ENCODE measurements around the gene LAMB1.

Gene LAMB1

DNA sequence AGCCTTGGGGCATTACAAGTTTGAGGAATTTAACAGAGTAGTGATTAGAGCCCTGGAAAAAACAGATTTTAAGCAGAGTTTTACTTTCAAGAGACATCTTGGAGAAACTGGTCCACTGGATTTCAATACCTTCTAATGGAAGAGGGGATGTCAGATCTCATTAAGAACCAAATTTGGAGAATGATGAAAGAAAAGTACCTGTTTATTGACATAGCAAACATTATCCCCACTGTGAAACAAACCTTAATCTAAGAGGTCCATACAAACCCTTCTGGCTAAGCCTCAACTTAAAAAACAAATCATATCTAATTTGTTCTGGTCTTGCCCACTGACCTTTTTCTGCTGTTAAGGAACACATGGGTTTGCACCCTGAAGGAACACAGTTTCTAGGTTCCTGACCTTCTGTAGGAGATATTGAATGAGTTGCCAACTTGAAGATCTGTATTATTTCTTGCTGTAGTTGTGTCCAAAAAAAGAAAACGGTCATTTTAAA, 53.5 kb downstream of the LAMB1 start:
- Histone ChIP-seq H3K36me3 (ENCODE audit: control insufficient read depth in 2 of 2, insufficient read depth in 2 of 2, low read length in 2 of 2) (peaks cover 33 to 59% of the 10 kb centered on the region in 2 donors), H3K27ac (ENCODE audit: low read depth in 2 of 2, low read length in 2 of 2) (no peak overlapping the region), H3K4me1 (ENCODE audit: control insufficient read depth in 2 of 2, insufficient read depth in 2 of 2, low read length in 2 of 2) (no peaks in the 10 kb centered on the region), H3K27me3 (ENCODE audit: control insufficient read depth in 2 of 2, insufficient read depth in 2 of 2, low read length in 2 of 2) (no peaks in the 10 kb centered on the region), H3K9ac (ENCODE audit: low read depth in 1 of 2, low read length in 2 of 2) (no peak overlapping the region), H3K9me3 (ENCODE audit: control insufficient read depth in 2 of 2, low read length in 2 of 2) (no peaks in the 10 kb centered on the region), H3K4me3 (ENCODE audit: low read length in 2 of 2) (no peak overlapping the region)

DNA sequence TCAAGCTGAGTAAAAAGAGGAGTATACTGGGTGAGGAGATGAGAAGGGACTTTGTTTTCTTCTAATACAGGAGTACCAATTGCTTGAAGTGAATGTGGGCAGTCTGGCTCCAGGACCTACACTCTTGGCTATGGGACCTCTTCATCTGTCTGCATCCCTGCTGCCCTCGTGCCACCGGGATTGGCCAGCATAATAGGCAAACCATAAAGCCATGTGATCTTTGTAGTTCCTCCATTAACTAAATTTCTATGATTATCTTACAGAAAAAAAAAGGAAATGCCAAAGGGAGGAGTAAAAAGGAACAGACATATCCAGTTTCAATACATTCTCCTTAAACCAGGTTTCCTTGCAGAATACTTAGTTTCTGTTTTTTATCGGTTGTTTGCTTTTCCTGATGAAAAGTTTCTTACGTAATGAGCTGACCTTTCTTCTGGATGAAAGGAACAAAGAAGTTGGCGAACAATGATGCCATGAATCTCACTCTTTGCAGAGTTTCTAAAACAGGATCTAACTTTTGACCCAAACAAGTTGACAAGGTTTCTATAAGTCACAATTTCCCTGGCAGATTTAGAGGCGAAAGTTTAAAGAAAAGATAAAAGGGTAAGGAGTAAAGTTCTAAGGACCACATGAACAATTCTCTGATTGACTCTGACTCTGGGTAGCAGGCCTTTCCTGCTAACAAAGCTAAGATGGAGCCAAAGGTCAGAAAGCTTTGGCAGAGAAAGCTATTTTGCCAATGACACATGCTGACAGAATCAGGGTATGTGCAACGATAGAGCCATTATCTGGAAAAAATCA, 54.1 kb downstream of the LAMB1 start:
- no peak overlapping the region for H3K27ac ChIP-seq (ENCODE audit: low read depth in 2 of 2, low read length in 2 of 2)
- H3K4me1 ChIP-seq (ENCODE audit: control insufficient read depth in 2 of 2, insufficient read depth in 2 of 2, low read length in 2 of 2): no peaks in the 10 kb centered on the region
- H3K9me3 ChIP-seq (ENCODE audit: control insufficient read depth in 2 of 2, low read length in 2 of 2): no peaks in the 10 kb centered on the region
- no peaks in the 10 kb centered on the region for H3K27me3 ChIP-seq (ENCODE audit: control insufficient read depth in 2 of 2, insufficient read depth in 2 of 2, low read length in 2 of 2)
- H3K4me3 ChIP-seq (ENCODE audit: low read length in 2 of 2): no peak overlapping the region
- H3K36me3 ChIP-seq (ENCODE audit: control insufficient read depth in 2 of 2, insufficient read depth in 2 of 2, low read length in 2 of 2): peaks cover 33 to 63% of the 10 kb centered on the region in 2 donors
- H3K9ac ChIP-seq (ENCODE audit: low read depth in 1 of 2, low read length in 2 of 2): no peak overlapping the region

DNA sequence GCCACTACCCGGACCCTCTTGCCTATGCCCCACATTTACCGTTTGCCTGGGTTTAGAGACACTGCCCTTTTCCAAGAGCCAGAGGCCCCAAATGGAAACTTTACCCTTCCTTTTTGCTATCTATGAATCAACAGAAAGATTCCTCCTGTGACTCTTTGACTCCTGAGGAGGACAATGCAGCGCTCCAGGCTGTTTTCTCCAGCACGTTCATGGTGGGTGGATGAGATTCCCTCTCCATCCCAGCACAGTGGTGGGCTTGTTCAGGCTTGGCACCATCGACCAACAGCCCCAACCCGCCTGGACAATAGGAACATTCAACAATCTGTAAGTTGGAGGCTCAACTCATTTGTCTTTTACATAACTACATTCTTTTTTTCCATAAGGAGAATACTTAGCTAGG, 56.1 kb downstream of the LAMB1 start:
- H3K9ac ChIP-seq (ENCODE audit: low read depth in 1 of 2, low read length in 2 of 2): no peak overlapping the region
- no peaks in the 10 kb centered on the region for H3K9me3 ChIP-seq (ENCODE audit: control insufficient read depth in 2 of 2, low read length in 2 of 2)
- H3K27me3 ChIP-seq (ENCODE audit: control insufficient read depth in 2 of 2, insufficient read depth in 2 of 2, low read length in 2 of 2): no peaks in the 10 kb centered on the region
- no peak overlapping the region for H3K4me3 ChIP-seq (ENCODE audit: low read length in 2 of 2)
- H3K4me1 ChIP-seq (ENCODE audit: control insufficient read depth in 2 of 2, insufficient read depth in 2 of 2, low read length in 2 of 2): no peaks in the 10 kb centered on the region
- H3K36me3 ChIP-seq (ENCODE audit: control insufficient read depth in 2 of 2, insufficient read depth in 2 of 2, low read length in 2 of 2): peaks cover 26 to 57% of the 10 kb centered on the region in 2 donors
- H3K27ac ChIP-seq (ENCODE audit: low read depth in 2 of 2, low read length in 2 of 2): no peak overlapping the region

DNA sequence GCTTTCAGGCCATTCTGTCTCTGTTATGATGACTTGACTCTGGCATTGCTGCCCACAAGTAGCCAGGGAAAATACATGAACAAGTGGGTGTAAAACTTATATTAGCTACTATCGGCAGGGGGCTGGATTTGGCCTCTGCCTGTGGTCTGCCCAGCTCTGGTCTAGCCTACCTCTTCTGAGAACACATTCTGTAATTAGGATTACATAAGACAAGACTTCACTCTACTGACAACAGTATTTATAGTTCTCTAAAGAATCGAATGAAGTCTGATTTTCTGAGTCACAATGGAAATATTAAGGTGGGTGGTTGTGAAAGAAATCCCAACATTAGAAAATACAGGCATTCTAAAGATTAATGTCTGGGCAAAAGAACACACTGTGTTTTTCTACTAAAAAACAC, 56.5 kb downstream of the LAMB1 start:
- no peaks in the 10 kb centered on the region for H3K4me1 ChIP-seq (ENCODE audit: control insufficient read depth in 2 of 2, insufficient read depth in 2 of 2, low read length in 2 of 2)
- no peak overlapping the region for H3K27ac ChIP-seq (ENCODE audit: low read depth in 2 of 2, low read length in 2 of 2)
- no peak overlapping the region for H3K4me3 ChIP-seq (ENCODE audit: low read length in 2 of 2)
- H3K9ac ChIP-seq (ENCODE audit: low read depth in 1 of 2, low read length in 2 of 2): no peak overlapping the region
- peaks cover 21 to 54% of the 10 kb centered on the region in 2 donors for H3K36me3 ChIP-seq (ENCODE audit: control insufficient read depth in 2 of 2, insufficient read depth in 2 of 2, low read length in 2 of 2)
- no peaks in the 10 kb centered on the region for H3K27me3 ChIP-seq (ENCODE audit: control insufficient read depth in 2 of 2, insufficient read depth in 2 of 2, low read length in 2 of 2)
- H3K9me3 ChIP-seq (ENCODE audit: control insufficient read depth in 2 of 2, low read length in 2 of 2): no peaks in the 10 kb centered on the region

DNA sequence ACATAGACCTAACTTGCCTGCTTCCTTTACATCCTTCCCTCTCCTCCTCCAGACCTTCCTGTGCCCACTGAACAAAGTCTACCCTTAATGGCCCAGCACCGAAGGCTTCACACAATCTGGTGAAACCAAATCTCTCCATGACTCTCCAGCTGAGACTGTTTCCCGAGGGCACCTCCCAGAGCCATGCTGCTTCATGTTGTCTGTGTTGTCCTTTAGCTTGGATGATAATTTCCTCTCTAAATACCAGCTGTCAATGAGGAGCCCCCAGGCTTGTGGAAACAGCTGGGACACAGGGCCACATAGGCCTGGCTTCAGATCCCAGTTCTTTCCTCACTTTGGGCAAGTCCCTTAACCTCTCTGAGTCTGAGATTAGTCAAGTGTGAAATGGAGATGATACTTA, 57.6 kb downstream of the LAMB1 start:
- H3K36me3 ChIP-seq (ENCODE audit: control insufficient read depth in 2 of 2, insufficient read depth in 2 of 2, low read length in 2 of 2): peaks cover 25 to 43% of the 10 kb centered on the region in 2 donors
- no peak overlapping the region for H3K9ac ChIP-seq (ENCODE audit: low read depth in 1 of 2, low read length in 2 of 2)
- no peak overlapping the region for H3K27ac ChIP-seq (ENCODE audit: low read depth in 2 of 2, low read length in 2 of 2)
- H3K4me1 ChIP-seq (ENCODE audit: control insufficient read depth in 2 of 2, insufficient read depth in 2 of 2, low read length in 2 of 2): no peaks in the 10 kb centered on the region
- no peak overlapping the region for H3K4me3 ChIP-seq (ENCODE audit: low read length in 2 of 2)
- no peaks in the 10 kb centered on the region for H3K9me3 ChIP-seq (ENCODE audit: control insufficient read depth in 2 of 2, low read length in 2 of 2)
- no peaks in the 10 kb centered on the region for H3K27me3 ChIP-seq (ENCODE audit: control insufficient read depth in 2 of 2, insufficient read depth in 2 of 2, low read length in 2 of 2)

DNA sequence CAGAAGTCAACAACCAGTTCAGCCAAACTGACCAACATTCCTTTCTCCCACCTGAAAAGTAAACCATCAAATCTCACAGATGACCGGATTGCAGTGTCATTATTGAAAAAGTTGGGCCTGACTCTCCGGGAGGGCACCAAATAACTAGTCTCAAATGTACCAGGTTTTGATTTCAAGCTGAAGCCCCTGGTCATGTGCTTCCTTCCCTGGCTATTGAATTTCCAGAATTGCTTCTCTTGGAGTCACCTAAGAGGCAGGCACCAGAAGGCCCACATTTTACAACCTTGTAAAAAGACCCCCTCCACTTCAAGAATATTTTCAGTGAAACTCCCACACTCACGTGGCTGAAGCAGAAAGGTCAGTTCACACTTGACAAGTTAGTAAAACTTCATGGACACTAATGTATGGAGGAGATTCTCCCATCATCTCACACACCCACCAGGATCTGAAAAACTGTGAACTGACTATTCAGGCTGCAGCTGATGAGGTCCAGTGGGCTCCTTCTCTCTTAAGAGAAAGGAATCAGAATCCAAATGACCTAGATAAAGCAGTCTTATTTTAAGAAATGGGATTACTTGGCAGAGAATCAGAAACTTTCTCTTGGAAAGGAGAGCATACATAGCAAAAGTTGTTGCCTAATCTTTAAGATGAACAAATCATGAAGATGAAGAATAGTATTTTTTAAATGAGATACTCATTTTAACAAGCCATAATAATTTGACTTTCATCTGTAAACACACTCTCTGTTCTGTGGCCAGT, 58.4 kb downstream of the LAMB1 start:
- no peak overlapping the region for H3K27ac ChIP-seq (ENCODE audit: low read depth in 2 of 2, low read length in 2 of 2)
- peaks cover 0 to 3% of the 10 kb centered on the region in 2 donors for H3K4me1 ChIP-seq (ENCODE audit: control insufficient read depth in 2 of 2, insufficient read depth in 2 of 2, low read length in 2 of 2)
- H3K4me3 ChIP-seq (ENCODE audit: low read length in 2 of 2): no peak overlapping the region
- no peak overlapping the region for H3K9ac ChIP-seq (ENCODE audit: low read depth in 1 of 2, low read length in 2 of 2)
- no peaks in the 10 kb centered on the region for H3K9me3 ChIP-seq (ENCODE audit: control insufficient read depth in 2 of 2, low read length in 2 of 2)
- peaks cover 32 to 48% of the 10 kb centered on the region in 2 donors for H3K36me3 ChIP-seq (ENCODE audit: control insufficient read depth in 2 of 2, insufficient read depth in 2 of 2, low read length in 2 of 2)
- H3K27me3 ChIP-seq (ENCODE audit: control insufficient read depth in 2 of 2, insufficient read depth in 2 of 2, low read length in 2 of 2): no peaks in the 10 kb centered on the region

DNA sequence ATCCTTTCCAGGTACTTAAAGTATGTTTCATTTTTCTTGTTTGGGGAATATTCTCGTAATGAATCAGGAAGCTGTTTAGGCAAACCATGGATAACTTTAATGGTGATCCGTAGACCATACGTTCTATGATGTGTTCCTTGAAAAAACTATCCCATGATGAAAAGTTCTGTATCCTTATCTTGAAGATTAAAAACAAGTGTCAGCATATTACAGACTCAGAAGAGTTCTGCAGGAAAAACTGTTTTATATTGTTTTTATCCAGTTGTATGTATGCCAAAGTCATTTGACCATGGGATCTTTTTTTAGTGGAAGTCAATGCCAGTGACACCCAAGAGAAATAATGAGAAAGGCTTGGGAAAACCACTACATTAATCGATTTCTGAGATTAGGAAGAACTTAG, 59.9 kb downstream of the LAMB1 start:
- Histone ChIP-seq H3K9me3 (ENCODE audit: control insufficient read depth in 2 of 2, low read length in 2 of 2) (no peaks in the 10 kb centered on the region), H3K4me3 (ENCODE audit: low read length in 2 of 2) (no peak overlapping the region), H3K27ac (ENCODE audit: low read depth in 2 of 2, low read length in 2 of 2) (no peak overlapping the region), H3K9ac (ENCODE audit: low read depth in 1 of 2, low read length in 2 of 2) (no peak overlapping the region), H3K36me3 (ENCODE audit: control insufficient read depth in 2 of 2, insufficient read depth in 2 of 2, low read length in 2 of 2) (peaks cover 34 to 42% of the 10 kb centered on the region in 2 donors), H3K4me1 (ENCODE audit: control insufficient read depth in 2 of 2, insufficient read depth in 2 of 2, low read length in 2 of 2) (peaks cover 0 to 3% of the 10 kb centered on the region in 2 donors), H3K27me3 (ENCODE audit: control insufficient read depth in 2 of 2, insufficient read depth in 2 of 2, low read length in 2 of 2) (no peaks in the 10 kb centered on the region)

DNA sequence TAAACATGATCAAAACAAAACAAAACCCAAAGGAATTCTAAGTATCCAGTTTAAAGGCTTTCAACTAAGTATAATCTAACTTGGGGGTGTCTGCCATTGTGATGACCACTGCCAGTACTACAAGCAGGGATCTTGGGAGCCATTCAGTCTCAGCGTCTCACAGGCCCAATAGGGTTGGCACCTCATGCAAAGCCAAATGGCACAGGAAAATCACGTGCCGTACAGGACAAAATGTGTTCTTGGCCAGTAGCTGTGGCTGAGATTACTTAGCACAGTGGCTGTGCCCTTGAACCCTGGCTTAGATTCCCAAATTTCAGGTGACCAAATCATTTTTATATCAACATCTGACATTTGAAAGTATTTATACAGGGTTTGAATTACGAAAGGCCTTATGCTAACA, 62.0 kb downstream of the LAMB1 start:
- no peak overlapping the region for H3K9ac ChIP-seq (ENCODE audit: low read depth in 1 of 2, low read length in 2 of 2)
- H3K4me1 ChIP-seq (ENCODE audit: control insufficient read depth in 2 of 2, insufficient read depth in 2 of 2, low read length in 2 of 2): peaks cover 0 to 3% of the 10 kb centered on the region in 2 donors
- H3K9me3 ChIP-seq (ENCODE audit: control insufficient read depth in 2 of 2, low read length in 2 of 2): no peaks in the 10 kb centered on the region
- H3K27ac ChIP-seq (ENCODE audit: low read depth in 2 of 2, low read length in 2 of 2): no peak overlapping the region
- no peak overlapping the region for H3K4me3 ChIP-seq (ENCODE audit: low read length in 2 of 2)
- H3K27me3 ChIP-seq (ENCODE audit: control insufficient read depth in 2 of 2, insufficient read depth in 2 of 2, low read length in 2 of 2): no peaks in the 10 kb centered on the region
- H3K36me3 ChIP-seq (ENCODE audit: control insufficient read depth in 2 of 2, insufficient read depth in 2 of 2, low read length in 2 of 2): peaks cover 29 to 35% of the 10 kb centered on the region in 2 donors

DNA sequence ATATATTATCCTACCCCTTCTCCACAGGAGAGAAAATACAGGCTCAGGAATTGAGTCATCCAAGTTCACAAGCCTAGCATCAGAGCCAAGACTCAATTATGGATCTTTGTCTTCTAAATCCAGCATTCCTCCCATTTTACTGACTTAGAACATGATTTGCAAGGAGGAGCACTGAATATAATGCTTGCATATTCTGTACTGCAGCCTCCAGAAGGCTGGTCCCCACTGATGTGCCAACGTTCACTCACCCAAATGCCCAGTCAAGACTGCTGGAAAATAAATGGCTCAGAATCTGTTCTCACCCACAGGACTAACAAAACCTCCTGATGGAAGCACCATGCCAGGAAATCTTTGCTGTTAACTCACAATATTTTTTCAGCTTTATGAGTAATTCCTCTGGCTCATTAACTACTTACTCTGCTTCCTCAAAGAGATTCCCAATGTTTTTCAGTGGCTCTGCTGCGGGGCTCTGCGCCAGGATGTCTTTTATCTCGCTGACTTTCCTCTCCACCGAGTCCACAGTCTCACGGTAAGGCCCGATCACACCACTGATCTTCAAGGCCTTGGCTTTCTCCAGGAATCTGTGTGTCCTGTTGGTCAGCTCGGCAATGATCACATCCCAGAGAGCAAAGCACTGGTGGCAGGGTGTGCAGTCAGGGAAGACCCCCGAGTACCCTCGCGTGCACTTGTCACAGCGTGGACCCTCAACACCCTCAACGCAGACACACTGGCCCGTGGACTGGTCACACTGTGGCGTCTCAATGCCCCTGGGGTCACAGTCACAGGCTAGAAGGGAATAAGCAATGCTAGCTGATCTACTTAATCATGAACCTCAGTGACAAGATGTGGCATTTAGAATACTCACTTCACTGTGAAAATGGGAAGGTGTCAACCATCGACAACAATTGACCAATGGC, 63.1 kb downstream of the LAMB1 start:
- Histone ChIP-seq H3K9me3 (ENCODE audit: control insufficient read depth in 2 of 2, low read length in 2 of 2) (no peaks in the 10 kb centered on the region), H3K27ac (ENCODE audit: low read depth in 2 of 2, low read length in 2 of 2) (peak overlapping the region; percentile 61 to 65), H3K4me1 (ENCODE audit: control insufficient read depth in 2 of 2, insufficient read depth in 2 of 2, low read length in 2 of 2) (peaks cover 0 to 3% of the 10 kb centered on the region in 2 donors), H3K9ac (ENCODE audit: low read depth in 1 of 2, low read length in 2 of 2) (no peak overlapping the region), H3K36me3 (ENCODE audit: control insufficient read depth in 2 of 2, insufficient read depth in 2 of 2, low read length in 2 of 2) (peaks cover 29 to 37% of the 10 kb centered on the region in 2 donors), H3K4me3 (ENCODE audit: low read length in 2 of 2) (no peak overlapping the region), H3K27me3 (ENCODE audit: control insufficient read depth in 2 of 2, insufficient read depth in 2 of 2, low read length in 2 of 2) (no peaks in the 10 kb centered on the region)
